ENCODE data around the gene PTPN11. TPM values are rescaled to one million over a fixed set of nuclear protein-coding genes. Genes with fewer than 3 reads are reported as not detected.
"Not testable (repeated sequence)": the region's sequence is repeated elsewhere in the genome, so short reads cannot be mapped to it uniquely, and the experiment has no call there.

Gene PTPN11
- total and polyA plus RNA-seq, 2 of the 8 experiments (the other 6 are each of a cell fraction or from before 2014, with no cell fraction given): 28.3 to 133 TPM

GRCh38 chr12:112440653-112441052, 21.9 kb downstream of the PTPN11 start:
- H3K27me3 ChIP-seq (replicated peaks in 1 of 4; ENCODE audit: control insufficient read depth in 3 of 4, extremely low read depth in 1 of 4, insufficient read depth in 3 of 4, low read length in 3 of 4); H3K9ac ChIP-seq (replicated peaks in 1 of 4; ENCODE audit: extremely low read depth in 1 of 4, low read depth in 3 of 4, low read length in 3 of 4); H3K23me2 ChIP-seq (ENCODE audit: low read depth, low read length); H2BK15ac ChIP-seq (ENCODE audit: low read length); H3K4me2 ChIP-seq (ENCODE audit: insufficient read depth in 1 of 2, low read depth in 2 of 2, low read length in 2 of 2); H3K36me3 ChIP-seq (ENCODE audit: control insufficient read depth in 2 of 4, insufficient read depth in 4 of 4, low read length in 3 of 4); FAIRE-seq; H3K9me3 ChIP-seq (ENCODE audit: insufficient read depth in 2 of 2, low read depth in 1 of 2, low read length in 1 of 2); DNase-seq (ENCODE audit: low read depth in 1 of 2, low spot score in 2 of 2); H2BK5ac ChIP-seq (ENCODE audit: low read depth, low read length); H3K4me3 ChIP-seq (ENCODE audit: extremely low read depth in 1 of 4, insufficient read depth in 2 of 4, low read depth in 3 of 4, low read length in 4 of 4); H4K20me1 ChIP-seq (replicated peaks in 1 of 2; ENCODE audit: control insufficient read depth in 1 of 2, insufficient read depth in 2 of 2, low read length in 2 of 2); H3K18ac ChIP-seq (ENCODE audit: extremely low read depth, low read length); H2BK12ac ChIP-seq (ENCODE audit: low read depth, low read length); H3K14ac ChIP-seq (ENCODE audit: insufficient read length); H4K8ac ChIP-seq (ENCODE audit: extremely low read depth, insufficient read depth, low read length); H4K91ac ChIP-seq (replicated peaks; ENCODE audit: insufficient read length, low read length); H3K4me1 ChIP-seq (replicated peaks in 1 of 4; ENCODE audit: control insufficient read depth in 3 of 4, insufficient read depth in 4 of 4, low read length in 3 of 4); H3K79me1 ChIP-seq (ENCODE audit: low read depth, low read length); H3K4ac ChIP-seq (replicated peaks; ENCODE audit: insufficient read length, low read depth, low read length); H3K56ac ChIP-seq (replicated peaks; ENCODE audit: insufficient read length, low read depth, low read length); H2AK5ac ChIP-seq (ENCODE audit: low read depth, low read length); H2BK20ac ChIP-seq (ENCODE audit: low read length); H2AFZ ChIP-seq (ENCODE audit: low read length); H3K27ac ChIP-seq (ENCODE audit: low read depth, low read length); H4K5ac ChIP-seq (ENCODE audit: insufficient read length, low read depth, low read length); H2BK120ac ChIP-seq (replicated peaks; ENCODE audit: low read depth, low read length); H3K23ac ChIP-seq (ENCODE audit: insufficient read length): not testable (repeated sequence)
- WGBS, 2 experiments (ENCODE audit: extremely low coverage in 1 of 2, insufficient coverage in 1 of 2, insufficient read length in 1 of 2, insufficient replicate concordance in 2 of 2, low coverage in 1 of 2, low lambda C conversion rate in 2 of 2, missing lambda C conversion rate in 1 of 2): 99% methylated on average over 8 of the region's 9 CpGs; no CpG with 5 or more reads in 1 of the 2 experiments
- CTCF ChIA-PET (ENCODE audit: partially characterized antibody): interaction anchor here (1.7 kb wide), 1 partner anchor 243 kb away, joined by 4 read pairs; no protein-coding TSS in a partner anchor
- POLR2A ChIA-PET (ENCODE audit: partially characterized antibody): interaction anchor here (0.6 kb wide), 1 partner anchor 44 kb away, joined by 3 read pairs; no protein-coding TSS in a partner anchor
- H3K79me2 ChIP-seq (ENCODE audit: control insufficient read depth in 1 of 2, insufficient read depth in 2 of 2, low read length in 2 of 2): peaks cover 0 to 43% of the 10 kb centered on the region in 2 experiments; a peak in 3 of 4 replicates
